Retina (tissue), 1 donor: Measurements from ENCODE around the gene TRPM3.
"Not testable (repeated sequence)": the region's sequence is repeated elsewhere in the genome, so short reads cannot be mapped to it uniquely, and the experiment has no call there.

Source experiments
- DNase-seq: peaks from one replicate; pipeline ENCODE4 v3.0.0-alpha.2; 2016

Gene TRPM3

DNA sequence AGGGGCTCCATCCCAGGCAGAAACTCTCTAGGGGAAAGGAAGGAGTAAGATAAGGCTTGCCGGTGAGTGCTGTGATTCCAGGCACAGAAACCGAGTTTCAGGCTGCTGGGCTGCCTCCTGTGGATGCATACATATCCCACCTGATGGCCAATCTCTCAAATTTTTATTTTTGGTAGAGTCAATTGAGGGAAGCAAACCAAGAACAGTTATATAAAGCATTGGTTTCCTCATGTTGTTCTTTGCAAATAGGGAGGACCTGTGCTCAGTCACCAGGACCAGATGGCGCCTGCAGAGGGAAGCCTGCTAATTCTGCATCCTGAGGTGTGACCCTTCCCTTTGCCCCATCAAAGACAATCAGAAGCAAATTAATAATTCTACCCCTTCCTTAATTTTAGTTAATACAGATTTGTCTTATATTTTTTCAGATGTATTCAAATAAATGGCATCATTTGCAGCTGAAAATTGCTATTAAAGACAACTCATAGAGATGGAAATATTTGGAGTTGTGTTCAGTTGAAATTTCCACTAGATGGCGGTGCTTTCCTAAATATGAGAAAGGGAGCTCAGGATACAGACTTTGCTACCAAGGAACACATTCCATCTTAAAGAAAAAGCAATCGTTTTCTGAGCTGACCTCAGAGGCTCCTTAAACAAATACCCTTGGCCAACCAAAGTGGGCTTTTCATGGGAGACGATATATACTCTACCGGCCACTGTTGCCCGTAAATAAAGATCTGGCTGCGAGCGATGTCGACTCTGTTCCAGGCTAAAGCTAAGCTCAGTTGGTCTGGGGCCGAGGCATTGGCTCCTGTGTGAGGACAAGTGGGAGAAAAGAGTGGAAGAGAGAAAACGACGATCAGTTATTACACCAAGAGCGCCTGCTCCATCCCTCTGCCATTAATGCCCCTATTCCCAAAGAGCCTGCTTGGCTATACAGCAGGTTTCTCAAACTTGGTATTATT is 481.3 kb downstream of the TRPM3 start:
- peak; percentile 64 for DNase-seq

DNA sequence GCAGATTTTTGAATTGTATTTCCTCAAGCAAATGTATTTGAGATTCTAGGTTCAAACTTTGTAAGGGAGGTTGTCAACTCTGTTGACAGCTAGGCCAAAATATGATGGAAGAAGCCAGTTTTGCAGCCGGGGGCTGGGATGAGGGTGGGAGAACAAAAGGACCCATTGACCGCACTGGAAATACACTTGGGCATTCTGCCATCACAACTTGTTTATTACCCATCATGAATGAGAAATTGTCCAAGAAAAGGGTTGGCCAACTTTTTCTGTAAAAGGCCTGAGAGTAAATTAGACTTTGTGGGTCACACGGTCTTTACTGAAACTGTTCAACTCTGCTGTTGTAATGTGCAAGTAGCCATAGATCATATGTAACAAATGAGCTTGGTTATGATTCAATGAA is 485.6 kb downstream of the TRPM3 start:
- no peak for DNase-seq

DNA sequence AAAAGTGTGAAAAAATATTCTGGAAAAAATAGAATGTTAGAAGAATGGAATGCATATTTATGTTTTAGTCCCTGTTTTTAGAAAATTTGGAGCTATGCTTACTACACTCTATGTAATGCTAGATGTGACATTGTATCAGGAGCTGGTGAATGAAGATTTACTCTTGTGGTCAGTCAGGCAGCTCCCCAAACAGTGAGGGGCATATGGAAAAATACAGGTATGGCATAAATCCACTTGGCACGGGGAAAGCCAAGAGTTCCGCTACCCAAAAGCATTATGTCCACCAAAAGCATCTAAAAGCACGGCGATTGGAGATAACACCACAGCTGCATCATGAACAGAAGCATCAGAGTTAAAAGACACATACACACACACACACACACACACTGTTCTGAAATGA is 486.7 kb downstream of the TRPM3 start:
- DNase-seq = no peak

DNA sequence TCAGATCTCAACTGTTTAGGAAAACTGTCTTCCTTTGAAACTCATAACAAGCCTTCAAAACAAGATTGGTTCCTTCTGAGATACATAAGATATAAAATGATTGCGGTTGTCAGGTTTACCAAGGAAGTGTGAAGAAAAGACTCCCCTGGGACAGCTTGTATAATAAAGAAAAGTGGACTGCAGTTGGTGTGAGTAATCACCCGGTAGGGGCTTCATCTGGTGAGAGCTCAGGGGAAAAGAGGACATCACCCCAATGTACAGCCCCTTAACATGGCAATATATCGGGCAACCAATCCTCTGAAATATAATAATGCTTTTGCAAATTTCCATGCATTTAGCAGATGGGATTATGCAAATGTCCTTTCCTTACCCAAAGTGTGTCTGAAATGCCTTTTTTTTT is 490.4 kb downstream of the TRPM3 start:
- DNase-seq = no peak

DNA sequence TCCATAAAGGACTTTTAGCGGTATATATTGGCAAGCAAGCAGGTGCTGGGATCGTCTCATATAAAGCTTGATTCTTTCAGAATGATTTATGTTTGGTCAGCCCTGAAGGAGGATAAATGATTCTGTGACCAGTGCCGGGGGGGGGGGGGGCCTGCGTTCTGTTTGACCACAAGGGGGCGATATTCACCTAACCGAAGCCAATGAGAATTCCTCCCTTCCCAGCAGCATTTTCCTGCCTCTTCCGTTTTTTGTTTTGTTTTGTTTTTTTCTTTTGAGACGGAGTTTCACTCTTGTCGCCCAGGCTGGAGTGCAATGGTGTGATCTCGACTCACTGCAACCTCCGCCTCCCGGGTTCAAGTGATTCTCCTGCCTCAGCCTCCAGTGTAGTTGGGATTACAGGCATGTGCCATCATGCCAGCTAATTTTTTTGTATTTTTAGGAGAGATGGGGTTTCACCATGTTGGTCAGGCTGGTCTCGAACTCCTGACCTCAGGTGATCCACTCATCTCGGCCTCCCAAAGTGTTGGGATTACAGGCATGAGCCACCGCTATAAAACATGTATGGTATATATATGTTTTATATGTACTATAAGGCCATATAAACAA is 492.2 kb downstream of the TRPM3 start:
- not testable (repeated sequence) for DNase-seq

DNA sequence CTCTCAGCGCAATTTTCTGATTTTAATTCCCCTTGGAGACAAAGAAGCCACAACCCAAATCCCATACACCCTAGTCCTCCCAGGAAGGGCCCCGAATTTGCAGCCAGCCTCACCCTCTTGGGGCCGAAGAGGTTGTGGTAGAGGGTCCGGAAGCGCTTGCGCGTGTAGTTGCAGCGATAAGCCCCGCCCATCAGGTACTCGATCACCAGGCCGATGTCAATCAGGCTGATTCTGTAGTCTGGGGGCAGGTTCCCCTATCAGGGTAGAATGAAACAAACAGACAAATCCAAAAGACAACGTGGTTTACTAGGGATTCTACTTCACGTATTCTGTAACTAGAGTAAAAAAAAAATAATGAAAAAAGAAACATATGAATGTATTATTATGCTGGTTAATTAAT is 496.3 kb downstream of the TRPM3 start:
- DNase-seq = no peak

DNA sequence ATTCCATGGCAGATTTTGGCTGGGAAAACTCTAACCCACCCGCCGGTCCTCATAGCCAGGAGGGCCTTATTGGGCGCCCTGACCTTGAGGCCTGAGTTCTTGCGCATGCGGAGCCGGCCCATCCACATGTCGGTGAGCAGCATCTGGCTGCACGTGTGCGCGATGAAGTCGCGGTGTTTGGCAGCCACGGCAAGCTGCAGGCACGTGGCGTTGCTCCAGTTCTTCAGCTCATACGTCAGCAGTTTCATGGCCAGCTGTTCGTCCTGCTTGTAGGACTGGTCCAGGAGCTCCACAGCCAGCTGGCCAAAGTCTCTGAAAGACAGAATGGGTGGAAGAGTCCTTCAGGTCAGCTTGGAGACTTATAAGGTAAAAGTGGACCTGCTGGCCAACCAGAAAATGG is 502.6 kb downstream of the TRPM3 start:
- DNase-seq = no peak

DNA sequence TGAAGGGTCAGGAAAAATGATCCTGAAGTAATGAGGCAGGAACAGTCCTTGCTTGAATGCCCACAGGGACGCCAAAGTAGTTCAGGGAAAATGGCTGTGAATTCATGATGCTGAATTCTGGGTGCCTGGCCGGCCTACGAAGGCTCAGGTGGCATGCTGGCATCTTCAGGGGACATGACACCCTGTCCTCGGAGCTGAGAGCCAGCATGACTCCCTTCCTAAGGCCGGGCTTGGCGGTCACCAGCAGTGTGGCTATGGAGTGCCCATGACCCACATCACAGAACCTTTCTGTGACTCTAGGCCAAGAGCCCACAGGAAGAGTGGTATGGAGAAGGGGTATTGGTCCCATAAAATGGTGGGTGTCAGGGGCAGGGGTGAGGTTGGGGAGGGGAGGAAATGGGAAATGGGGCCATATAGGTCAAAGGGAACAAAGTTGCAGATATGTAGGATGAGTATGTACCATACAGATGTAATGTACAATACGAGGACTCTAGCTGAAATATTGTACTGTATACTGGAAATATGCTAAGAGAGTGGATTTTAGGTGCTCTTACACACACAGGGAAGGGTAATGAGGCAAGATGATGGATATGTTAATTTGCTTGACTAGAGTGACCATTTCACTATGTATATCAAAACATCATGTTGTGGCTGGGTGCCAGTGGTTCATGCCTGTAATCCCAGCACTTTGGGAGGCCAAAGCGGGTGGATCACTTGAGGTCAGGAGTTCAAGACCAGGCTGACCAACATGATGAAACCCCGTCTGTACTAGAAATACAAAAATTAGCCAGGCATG is 504.2 kb downstream of the TRPM3 start:
- DNase-seq = no peak

DNA sequence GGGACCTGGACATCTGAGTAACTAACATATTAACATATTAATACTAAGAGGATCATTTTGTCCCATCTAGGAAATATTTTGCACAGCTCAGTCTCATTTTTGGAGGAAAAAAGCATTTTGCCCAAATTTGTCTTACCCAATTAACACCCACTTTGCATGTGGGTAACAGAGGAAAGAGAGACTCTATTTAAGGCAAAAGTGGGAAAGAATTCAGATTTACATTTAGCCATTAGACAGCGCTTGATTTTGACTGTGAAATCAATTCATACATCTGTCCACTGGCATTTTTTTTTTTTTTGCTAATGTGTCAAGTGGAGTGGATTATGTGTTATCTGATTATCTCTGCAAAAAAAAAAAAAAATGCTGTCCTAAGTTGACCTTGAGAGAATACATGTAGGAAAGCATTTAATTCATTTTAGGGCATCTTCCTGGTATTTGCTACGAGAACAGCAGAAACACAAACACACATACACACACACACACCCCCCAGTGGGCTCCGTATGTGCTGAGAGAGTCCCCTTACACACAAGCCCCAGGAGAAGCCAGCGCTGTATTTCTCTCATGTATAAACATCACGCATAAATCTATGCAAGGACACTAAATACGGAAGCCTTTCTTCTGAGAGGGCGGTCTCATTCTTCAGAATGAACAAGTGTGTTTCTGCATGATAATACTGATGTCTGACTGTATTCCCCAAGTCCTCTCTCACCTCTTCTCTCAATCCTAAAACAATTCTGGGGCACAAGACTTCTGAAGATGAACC is 505.0 kb downstream of the TRPM3 start:
- DNase-seq = no peak

DNA sequence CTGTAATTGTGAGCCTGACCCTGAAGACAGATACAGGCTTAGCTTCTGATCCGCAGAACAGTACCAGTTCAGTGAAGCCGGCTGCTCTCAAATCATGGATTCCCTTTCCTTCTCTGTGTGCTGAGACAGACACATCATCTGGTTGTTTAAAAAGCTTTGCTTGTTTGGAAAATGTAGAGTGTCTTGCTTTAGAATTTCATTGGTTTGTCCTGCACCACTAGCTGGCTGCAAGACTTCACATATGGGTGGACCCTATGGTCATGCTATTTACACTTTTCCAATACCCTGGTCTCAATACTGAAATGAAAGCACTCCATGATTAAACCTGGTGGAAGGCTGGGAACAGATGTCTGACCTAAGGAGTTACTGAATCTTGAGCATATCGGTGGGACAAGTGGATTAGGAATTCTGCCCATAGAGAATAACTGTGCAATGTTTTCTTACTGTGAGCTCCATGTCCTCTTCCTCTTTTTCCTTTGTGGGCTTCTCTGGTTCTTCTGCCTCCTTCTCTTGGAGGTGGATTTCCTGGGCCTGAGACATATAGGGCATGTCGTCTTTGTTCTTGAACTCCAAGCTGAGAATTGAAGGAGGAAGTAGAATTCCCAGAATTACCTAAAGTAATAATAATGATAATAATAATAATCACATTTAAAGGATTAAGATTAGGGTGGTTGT is 505.8 kb downstream of the TRPM3 start:
- no peak for DNase-seq

DNA sequence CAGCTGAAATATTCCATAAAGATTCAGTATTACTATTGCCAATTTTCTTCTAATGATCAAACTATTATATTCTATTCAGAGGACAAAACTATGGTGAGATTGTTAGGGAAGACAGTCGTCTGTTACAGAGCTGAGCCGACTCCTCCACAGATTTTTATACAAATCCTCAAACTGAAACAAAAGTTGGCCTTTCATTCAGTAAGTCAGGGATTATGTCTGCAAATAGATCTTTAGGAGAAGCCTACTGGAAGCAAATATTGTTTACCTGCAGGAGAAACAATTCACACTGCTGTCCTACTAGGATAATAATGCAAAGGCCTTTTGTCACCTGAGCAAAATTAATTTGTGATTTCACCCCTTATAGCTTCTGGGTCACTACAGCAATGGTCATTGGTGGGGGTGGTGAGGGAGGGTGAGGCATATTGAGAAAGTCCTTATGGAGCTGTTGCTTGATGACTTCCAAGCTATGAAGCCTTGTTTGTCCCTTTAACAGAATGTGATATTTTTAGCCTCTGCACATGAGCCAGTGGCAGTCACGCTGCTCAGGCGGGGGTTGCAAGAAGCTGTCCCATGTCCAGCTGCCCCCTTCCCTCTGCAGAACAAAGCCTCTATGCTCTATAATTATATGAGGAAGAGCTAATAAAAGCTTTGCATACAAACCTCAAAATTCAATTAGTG is 506.5 kb downstream of the TRPM3 start:
- no peak for DNase-seq

DNA sequence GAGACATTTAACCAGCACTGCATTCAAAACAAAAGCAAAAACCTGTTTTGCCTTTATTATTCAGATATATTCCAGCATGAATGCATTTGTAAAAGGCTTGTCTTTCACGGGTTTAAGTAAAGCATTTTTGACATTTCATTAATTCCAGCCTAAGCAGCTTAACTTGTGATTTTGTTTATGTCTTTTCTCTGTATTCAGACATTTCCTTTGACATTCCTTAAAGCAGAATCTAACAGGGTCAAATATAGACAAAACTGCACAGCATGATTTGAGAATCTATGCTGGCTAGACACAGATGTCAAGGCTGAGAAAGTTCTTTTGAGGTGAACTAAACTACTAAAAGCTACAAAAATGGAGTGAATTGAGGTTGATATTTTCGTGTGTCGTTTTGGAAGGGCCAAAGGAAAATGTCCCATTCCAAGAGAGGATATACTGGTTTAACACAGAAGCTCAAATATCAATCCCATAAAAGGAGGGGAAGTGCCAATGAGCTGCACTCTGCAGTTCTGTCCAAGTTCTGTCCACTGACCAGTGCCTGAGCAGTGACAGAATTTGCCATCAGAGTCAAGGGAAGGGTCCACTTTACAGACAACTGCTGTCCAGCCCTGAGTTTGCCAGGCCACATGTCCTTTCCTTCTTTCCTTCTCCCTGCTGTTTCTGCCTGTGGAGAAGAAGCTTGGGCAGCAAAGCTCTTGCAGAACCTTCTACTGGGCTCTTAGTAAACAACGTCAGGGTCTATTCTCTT is 508.2 kb downstream of the TRPM3 start:
- DNase-seq = no peak

DNA sequence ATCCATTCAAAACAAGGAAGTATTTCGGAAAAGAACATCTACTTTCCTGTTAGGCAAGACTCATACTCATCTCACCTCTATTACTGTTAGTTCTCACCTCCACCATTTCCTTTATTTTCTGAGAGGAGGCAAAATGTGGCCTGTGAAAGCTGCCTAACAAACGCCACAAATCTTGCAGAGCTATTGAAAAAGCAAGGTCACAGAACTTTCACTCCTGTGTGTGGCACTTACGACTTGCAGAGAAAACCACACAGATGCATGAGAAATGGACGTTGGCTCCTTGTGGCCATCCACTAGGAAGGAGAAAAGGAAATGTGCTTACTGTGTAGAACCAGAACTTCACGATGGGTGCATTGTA is 511.2 kb downstream of the TRPM3 start:
- no peak for DNase-seq

DNA sequence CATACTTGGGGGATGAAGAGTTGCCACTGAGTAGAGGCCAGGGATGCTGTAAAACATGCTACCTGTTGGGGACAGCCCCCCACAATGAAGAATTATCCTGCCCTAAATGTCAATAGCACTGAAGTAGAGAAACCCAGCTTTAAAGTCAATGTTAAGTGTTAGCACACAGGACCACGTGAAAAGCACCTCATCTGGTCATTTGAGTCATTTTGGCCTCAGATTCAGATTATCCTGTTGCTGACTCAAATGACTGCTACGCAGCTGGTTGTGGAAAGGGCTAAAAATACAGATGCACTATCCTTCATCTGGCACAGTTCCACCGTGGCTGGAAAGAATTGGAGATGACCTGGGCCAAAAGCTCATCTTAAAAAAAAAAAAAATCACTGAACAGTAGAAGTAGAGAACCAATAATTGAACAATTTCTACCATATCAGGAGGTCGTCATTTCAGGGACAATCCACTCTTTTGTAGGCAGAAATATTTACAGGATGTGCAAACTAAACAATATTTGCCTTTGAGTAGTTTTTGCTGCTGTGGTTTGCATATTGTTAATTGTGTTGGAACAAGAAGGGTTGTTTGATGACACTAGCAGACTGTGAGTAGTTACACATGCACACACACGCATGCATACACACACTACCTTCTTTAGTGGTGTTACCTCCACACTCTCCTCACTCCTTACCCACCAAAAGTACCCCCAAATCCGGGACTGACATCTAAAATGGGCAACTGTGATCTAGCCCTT is 511.7 kb downstream of the TRPM3 start:
- DNase-seq = no peak

DNA sequence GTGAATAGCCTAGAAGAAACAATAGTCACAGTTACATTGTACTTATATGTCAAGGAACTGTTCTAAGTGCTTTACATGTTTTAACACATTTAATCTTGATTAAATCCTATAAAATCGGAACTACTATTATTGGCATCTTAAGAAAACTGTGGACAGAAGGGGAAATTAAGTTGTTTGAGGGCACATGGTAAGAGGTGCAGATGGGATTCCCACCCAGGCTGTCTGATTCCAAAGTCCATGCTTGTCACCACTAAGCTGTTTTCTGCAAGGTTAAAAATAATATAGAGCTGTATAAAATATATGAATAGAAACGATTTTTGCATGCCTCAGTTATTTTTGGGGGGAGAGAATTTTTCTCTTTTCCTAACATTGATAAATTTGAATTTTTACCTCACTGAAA is 512.4 kb downstream of the TRPM3 start:
- DNase-seq = no peak

DNA sequence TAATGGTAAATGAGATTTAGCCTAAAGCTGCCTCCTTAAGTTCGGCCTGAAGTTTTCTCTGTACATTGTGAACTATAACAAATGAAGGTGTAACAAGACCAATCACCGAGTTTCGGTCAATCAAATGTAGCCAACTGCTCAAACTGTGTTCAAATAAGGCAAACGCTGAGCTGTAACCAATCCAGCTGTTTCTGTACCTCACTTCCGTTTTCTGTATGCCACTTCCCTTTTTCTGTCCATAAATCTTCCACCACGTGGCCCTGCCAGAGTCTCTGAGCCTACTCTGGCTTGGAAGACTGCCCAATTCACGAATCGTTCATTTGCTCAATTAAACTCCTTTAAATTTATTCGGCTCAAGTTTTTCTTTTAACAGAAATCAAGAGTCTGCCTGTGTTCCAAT is 513.5 kb downstream of the TRPM3 start:
- no peak for DNase-seq

DNA sequence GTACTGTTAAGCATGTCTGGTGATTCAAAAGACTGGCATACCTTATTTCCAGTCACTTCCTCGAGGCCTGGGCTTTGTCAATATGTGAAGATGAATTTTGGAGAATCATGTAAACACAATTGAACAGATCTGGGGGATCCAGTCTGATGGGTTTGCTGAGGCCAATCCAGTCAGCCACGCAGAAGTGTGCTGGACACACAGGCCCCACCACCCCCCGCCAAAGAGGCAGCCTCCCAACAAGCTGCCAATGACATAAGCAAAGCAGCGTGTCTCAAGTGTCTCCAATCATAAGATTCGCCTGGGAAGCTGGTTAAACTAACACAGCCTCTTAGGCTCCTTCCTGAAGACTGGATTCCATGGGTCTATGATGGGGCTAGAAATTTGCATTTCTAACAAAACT is 514.1 kb downstream of the TRPM3 start:
- DNase-seq = no peak

DNA sequence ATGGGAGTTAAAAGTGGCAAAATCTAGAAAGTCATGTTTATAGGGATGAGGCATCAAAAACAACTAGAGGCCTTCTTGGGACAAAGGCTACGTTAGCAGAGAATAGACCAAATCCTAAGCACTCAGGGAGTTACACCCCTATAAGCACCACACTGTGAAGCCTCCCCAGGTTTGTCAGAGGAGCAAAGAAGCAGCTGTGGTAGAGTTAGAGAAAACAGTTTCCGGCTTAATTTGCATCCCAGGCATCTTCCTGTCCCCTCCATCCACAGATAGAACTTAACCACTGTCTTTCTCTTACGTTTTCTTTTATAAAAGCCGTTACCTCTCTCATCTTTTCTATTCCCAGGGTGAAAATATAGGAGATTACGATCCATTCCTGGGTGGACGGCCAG is 518.4 kb downstream of the TRPM3 start:
- no peak for DNase-seq

DNA sequence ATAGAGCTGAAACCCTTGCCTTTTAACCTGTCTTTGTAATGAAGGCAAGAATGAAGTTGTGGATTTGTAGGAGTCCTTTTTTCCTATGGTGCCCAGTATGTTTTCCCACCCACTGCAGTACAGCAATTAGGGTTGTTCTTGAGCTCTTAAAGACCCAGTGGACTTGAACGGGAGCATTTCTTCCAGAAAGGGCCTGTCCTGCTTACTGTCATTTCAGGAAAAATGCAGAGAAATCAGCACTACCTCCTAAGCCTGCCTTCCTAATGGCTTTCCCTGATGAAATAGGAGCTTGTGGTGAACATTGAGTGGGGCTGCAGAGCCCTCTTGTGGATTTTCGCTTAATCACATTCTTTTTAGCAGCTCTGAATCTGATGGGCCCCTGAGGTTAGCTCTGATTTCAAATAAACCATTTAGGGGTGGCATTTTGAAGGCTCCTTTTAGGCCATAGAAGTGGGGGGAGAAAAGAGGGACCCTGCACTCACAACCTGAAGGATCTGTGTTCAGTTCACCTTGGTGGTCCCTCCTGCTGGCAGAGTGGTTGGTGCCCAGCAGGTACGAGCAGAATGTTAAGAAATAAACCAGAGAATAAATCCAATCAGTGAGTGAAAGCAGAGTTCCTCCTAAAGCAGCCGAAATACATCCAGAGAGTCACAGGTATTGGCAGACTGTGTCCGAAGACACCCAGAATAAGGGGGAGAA is 519.0 kb downstream of the TRPM3 start:
- peak; percentile 76 for DNase-seq
